ENCODE results near the gene MAGED4B. TPM values are rescaled to one million over a fixed set of nuclear protein-coding genes. Genes with fewer than 3 reads are reported as not detected.
"Not testable (repeated sequence)": the region's sequence is repeated elsewhere in the genome, so short reads cannot be mapped to it uniquely, and the experiment has no call there.

MAGED4B gene, protein sequence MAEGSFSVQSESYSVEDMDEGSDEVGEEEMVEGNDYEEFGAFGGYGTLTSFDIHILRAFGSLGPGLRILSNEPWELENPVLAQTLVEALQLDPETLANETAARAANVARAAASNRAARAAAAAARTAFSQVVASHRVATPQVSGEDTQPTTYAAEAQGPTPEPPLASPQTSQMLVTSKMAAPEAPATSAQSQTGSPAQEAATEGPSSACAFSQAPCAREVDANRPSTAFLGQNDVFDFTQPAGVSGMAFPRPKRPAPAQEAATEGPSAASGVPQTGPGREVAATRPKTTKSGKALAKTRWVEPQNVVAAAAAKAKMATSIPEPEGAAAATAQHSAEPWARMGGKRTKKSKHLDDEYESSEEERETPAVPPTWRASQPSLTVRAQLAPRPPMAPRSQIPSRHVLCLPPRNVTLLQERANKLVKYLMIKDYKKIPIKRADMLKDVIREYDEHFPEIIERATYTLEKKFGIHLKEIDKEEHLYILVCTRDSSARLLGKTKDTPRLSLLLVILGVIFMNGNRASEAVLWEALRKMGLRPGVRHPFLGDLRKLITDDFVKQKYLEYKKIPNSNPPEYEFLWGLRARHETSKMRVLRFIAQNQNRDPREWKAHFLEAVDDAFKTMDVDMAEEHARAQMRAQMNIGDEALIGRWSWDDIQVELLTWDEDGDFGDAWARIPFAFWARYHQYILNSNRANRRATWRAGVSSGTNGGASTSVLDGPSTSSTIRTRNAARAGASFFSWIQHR
- total RNA-seq (22.1 and 23.5 TPM in 2 replicates), polyA plus RNA-seq (29.3 and 44.4 TPM in 2 replicates), polyA minus RNA-seq (ENCODE audit: low replicate concordance) (100 and 125 TPM in 2 replicates)
- polyA plus RNA-seq (2012), result 68.3 and 99.2 TPM in 2 replicates

DNA sequence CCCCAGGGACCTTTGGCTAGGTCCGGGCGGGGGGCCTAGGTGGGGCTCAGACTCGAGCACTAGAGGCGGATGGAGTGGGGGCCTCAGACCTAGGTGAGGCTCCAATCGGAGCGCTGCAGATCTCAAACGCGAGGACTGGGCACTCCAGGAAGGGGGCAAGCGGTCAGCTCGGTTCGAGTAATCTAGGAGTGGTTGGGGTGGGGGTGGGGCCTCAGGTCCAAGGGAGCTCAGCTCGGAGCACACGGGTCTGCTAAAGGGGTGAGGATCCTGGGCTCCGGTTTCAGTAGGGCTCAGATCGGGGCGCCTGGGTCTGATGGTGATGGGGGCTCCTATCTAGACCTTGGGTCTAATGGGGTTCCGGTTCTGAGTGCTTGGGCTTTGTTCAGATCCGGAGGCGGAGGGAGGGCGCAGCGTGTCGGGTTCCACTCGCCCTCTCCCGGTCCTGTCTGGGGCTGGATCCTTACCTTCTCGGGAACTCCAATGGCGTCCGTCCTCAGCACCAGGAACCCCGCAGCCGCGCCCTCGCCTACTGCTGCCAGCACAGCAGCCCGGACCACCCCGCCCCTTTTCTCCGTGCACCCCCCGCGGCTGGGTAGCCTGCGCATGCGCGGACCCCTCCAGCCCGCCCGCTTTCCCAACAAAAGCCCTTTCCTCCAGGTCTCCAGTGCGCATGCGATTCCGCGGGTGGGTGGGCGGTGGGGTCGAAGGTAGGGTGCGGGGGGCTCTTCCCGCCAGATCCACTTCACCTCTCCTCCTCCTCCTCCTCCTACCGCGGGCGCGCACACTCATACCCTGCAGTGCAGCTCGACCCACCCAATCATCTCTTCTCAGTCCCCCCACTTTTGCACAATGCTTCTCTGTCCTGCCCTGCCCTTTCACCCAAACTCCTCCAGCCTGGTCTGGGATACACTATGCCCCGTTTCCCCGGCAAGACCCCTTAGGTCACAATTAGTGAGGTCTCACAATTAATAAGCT is at the start of gene MAGED4B:
MAGED4B (minus strand) TSS at position 518 of the 975 bp plus-strand sequence. CDS start 1,011 bp downstream, outside the sequence.
- H3K79me2 ChIP-seq (ENCODE audit: control insufficient read depth, insufficient read depth, low read length); H3K4me2 ChIP-seq (ENCODE audit: extremely low read depth, insufficient read depth, low read length); H3K27ac ChIP-seq (ENCODE audit: insufficient read depth, low read length); H3K27me3 ChIP-seq (ENCODE audit: control insufficient read depth, insufficient read depth, low read length); H3K36me3 ChIP-seq (ENCODE audit: control insufficient read depth, insufficient read depth, low read length); DNase-seq (ENCODE audit: low read depth in 2 of 2); H3K9ac ChIP-seq (ENCODE audit: insufficient read depth, low read length); H3K9me3 ChIP-seq (ENCODE audit: control insufficient read depth, insufficient read depth, low read depth, low read length); H4K20me1 ChIP-seq (ENCODE audit: control insufficient read depth, extremely low read depth, insufficient read depth, low read length); H3K4me1 ChIP-seq (ENCODE audit: control insufficient read depth, extremely low read depth, insufficient read depth, low read length); H2AFZ ChIP-seq (ENCODE audit: low read length); H3K4me3 ChIP-seq (replicated peaks in 1 of 4; ENCODE audit: control extremely low read depth in 1 of 4, insufficient read depth in 1 of 4, low read depth in 3 of 4, low read length in 4 of 4): not testable (repeated sequence)

DNA sequence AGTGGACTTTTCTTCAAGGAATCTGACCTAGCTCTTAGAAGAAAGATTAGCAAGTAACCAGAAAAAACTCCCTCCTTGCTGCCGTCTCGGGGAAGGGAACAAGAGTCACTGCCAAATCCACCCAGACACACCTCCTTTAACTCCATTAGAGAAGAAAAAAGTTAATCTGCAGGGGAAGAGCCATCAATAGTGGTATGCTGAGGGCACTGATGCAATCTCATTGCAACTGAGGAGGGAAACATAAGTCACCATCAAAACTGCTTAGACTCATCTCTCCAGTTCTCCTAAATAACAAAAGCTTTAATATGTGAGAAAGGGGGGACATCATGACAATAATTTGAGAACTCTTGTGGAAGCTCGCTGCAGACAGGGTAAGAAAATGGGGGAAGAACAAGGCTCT is 49.3 kb upstream of the MAGED4B start:
- no peak overlapping the region for H3K27ac ChIP-seq (ENCODE audit: insufficient read depth, low read length)
- no peaks in the 10 kb centered on the region for H3K9me3 ChIP-seq (ENCODE audit: control insufficient read depth, insufficient read depth, low read depth, low read length)
- DNase-seq (ENCODE audit: low read depth in 2 of 2), result peak in 1 of 2 donors; percentile 26
- H3K36me3 ChIP-seq (ENCODE audit: control insufficient read depth, insufficient read depth, low read length), result no peaks in the 10 kb centered on the region
- H3K4me1 ChIP-seq (ENCODE audit: control insufficient read depth, extremely low read depth, insufficient read depth, low read length), result no peaks in the 10 kb centered on the region
- H3K4me2 ChIP-seq (ENCODE audit: extremely low read depth, insufficient read depth, low read length), result no peak overlapping the region
- no peaks in the 10 kb centered on the region for H4K20me1 ChIP-seq (ENCODE audit: control insufficient read depth, extremely low read depth, insufficient read depth, low read length)
- H3K79me2 ChIP-seq (ENCODE audit: control insufficient read depth, insufficient read depth, low read length), result no peaks in the 10 kb centered on the region
- no peak overlapping the region for H2AFZ ChIP-seq (ENCODE audit: low read length)
- H3K27me3 ChIP-seq (ENCODE audit: control insufficient read depth, insufficient read depth, low read length), result no peaks in the 10 kb centered on the region
- no peak overlapping the region for H3K4me3 ChIP-seq (replicated peaks in 1 of 4; ENCODE audit: control extremely low read depth in 1 of 4, insufficient read depth in 1 of 4, low read depth in 3 of 4, low read length in 4 of 4)
- no peak for TF ChIP-seq EZH2 (IDR thresholded peaks at IDR 0.05; ENCODE audit: low read length, missing control alignments)
- TF ChIP-seq, protein P1, sequence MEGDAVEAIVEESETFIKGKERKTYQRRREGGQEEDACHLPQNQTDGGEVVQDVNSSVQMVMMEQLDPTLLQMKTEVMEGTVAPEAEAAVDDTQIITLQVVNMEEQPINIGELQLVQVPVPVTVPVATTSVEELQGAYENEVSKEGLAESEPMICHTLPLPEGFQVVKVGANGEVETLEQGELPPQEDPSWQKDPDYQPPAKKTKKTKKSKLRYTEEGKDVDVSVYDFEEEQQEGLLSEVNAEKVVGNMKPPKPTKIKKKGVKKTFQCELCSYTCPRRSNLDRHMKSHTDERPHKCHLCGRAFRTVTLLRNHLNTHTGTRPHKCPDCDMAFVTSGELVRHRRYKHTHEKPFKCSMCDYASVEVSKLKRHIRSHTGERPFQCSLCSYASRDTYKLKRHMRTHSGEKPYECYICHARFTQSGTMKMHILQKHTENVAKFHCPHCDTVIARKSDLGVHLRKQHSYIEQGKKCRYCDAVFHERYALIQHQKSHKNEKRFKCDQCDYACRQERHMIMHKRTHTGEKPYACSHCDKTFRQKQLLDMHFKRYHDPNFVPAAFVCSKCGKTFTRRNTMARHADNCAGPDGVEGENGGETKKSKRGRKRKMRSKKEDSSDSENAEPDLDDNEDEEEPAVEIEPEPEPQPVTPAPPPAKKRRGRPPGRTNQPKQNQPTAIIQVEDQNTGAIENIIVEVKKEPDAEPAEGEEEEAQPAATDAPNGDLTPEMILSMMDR (conservative IDR thresholded peaks at IDR 0.05 in 1 of 2, IDR thresholded peaks at IDR 0.05 in 1 of 2; ENCODE audit: low read depth in 1 of 2, low read length in 2 of 2), result no peak
- no peak overlapping the region for H3K9ac ChIP-seq (ENCODE audit: insufficient read depth, low read length)

DNA sequence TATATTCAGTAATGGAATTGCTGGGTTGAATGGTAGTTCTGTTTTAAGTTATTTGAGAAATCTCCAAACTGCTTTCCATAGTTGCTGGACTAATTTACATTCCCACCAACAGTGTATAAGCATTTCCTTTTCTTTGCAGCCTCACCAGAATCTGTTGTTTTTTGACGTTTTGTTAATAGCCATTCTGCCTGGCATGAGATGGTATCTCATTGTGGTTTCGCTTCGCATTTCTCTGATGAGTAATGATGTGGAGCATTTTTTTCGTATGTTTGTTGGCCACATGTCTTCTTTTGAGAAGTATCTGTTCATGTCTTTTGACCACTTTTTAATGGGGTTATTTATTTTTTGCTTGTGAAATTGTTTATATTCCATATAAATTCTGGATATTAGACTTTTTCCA is 13.6 kb upstream of the MAGED4B start:
- TF ChIP-seq, protein P1 (conservative IDR thresholded peaks at IDR 0.05 in 1 of 2, IDR thresholded peaks at IDR 0.05 in 1 of 2; ENCODE audit: low read depth in 1 of 2, low read length in 2 of 2), result no peak
- TF ChIP-seq EZH2 (IDR thresholded peaks at IDR 0.05; ENCODE audit: low read length, missing control alignments), result no peak
- no peaks in the 10 kb centered on the region for H4K20me1 ChIP-seq (ENCODE audit: control insufficient read depth, extremely low read depth, insufficient read depth, low read length)
- H3K36me3 ChIP-seq (ENCODE audit: control insufficient read depth, insufficient read depth, low read length), result no peaks in the 10 kb centered on the region
- H3K9me3 ChIP-seq (ENCODE audit: control insufficient read depth, insufficient read depth, low read depth, low read length), result no peaks in the 10 kb centered on the region
- H3K4me2 ChIP-seq (ENCODE audit: extremely low read depth, insufficient read depth, low read length), result no peak overlapping the region
- no peaks in the 10 kb centered on the region for H3K4me1 ChIP-seq (ENCODE audit: control insufficient read depth, extremely low read depth, insufficient read depth, low read length)
- peak in 1 of 2 donors; percentile 67 for DNase-seq (ENCODE audit: low read depth in 2 of 2)
- H3K9ac ChIP-seq (ENCODE audit: insufficient read depth, low read length), result no peak overlapping the region
- no peak overlapping the region for H2AFZ ChIP-seq (ENCODE audit: low read length)
- no peaks in the 10 kb centered on the region for H3K27me3 ChIP-seq (ENCODE audit: control insufficient read depth, insufficient read depth, low read length)
- H3K79me2 ChIP-seq (ENCODE audit: control insufficient read depth, insufficient read depth, low read length), result no peaks in the 10 kb centered on the region
- H3K27ac ChIP-seq (ENCODE audit: insufficient read depth, low read length), result no peak overlapping the region
- H3K4me3 ChIP-seq (replicated peaks in 1 of 4; ENCODE audit: control extremely low read depth in 1 of 4, insufficient read depth in 1 of 4, low read depth in 3 of 4, low read length in 4 of 4), result no peak overlapping the region

Data from fibroblast of lung (primary cell).